SU-DHL-6 (cell line): Measurements from ENCODE around the gene PRCC.

ENCODE experiments used
- H2AFZ ChIP-seq: fragments of 200-600 bp; sonication (generic); 2 replicates; pipeline ENCODE4 v1.6.1; 2014; ENCODE audit warnings: low read depth, mild to moderate bottlenecking, moderate library complexity, mixed read lengths, antibody characterized with exemption, low read length; ENCODE audit not compliant: severe bottlenecking
- H3F3A ChIP-seq: fragments of 200-600 bp; shearing (Covaris generic); 2 replicates; pipeline ENCODE4 v1.6.0; 2016; ENCODE audit warnings: antibody characterized with exemption, mild to moderate bottlenecking; ENCODE audit not compliant: insufficient read depth
- H3K27ac ChIP-seq: fragments of 200-600 bp; sonication (generic); 2 replicates; pipeline ENCODE4 v1.5.1; 2016; ENCODE audit warnings: low read depth, mild to moderate bottlenecking, low read length, moderate library complexity, mixed read lengths
- H3K27me3 ChIP-seq: fragments of 200-600 bp; sonication (generic), shearing (Covaris generic); 2 replicates; pipeline ENCODE4 v1.6.0; 2014; ENCODE audit warnings: mild to moderate bottlenecking, low read length
- H3K36me3 ChIP-seq: fragments of 200-600 bp; sonication (generic); 2 replicates; pipeline ENCODE4 v1.6.1; 2014; ENCODE audit warnings: mild to moderate bottlenecking, low read length, mixed read lengths
- H3K4me2 ChIP-seq: fragments of 300-600, 200-600 bp; shearing (Covaris generic), sonication (generic); 2 replicates; pipeline ENCODE4 v1.6.0; 2014; ENCODE audit warnings: low read length, low read depth, mild to moderate bottlenecking; ENCODE audit not compliant: poor library complexity, severe bottlenecking
- H3K4me3 ChIP-seq: fragments of 200-600 bp; sonication (generic); 2 replicates; pipeline ENCODE4 v1.5.1; 2014; ENCODE audit warnings: antibody characterized with exemption, low read length, mild to moderate bottlenecking, mixed read lengths; ENCODE audit not compliant: insufficient read depth, poor library complexity, severe bottlenecking
- H3K79me2 ChIP-seq: fragments of 200-600 bp; sonication (generic); 2 replicates; pipeline ENCODE4 v1.6.1; 2014; ENCODE audit warnings: mild to moderate bottlenecking, low read length, moderate library complexity; ENCODE audit not compliant: insufficient read depth
- H3K9ac ChIP-seq: fragments of 200-600 bp; sonication (generic); 2 replicates; pipeline ENCODE4 v1.7.0; 2014; ENCODE audit warnings: mild to moderate bottlenecking, low read length
- H3K9me2 ChIP-seq: fragments of 200-600 bp; sonication (generic); replicated peaks from 2 replicates; pipeline ENCODE4 v1.6.1; 2014; ENCODE audit warnings: low read length; ENCODE audit not compliant: insufficient read depth
- H3K9me3 ChIP-seq: fragments of 200-600 bp; sonication (generic); 2 replicates; pipeline ENCODE4 v1.6.1; 2014; ENCODE audit warnings: low read length, mixed read lengths; ENCODE audit not compliant: insufficient read depth
- H4K20me1 ChIP-seq: fragments of 200-600 bp; sonication (generic); 2 replicates; pipeline ENCODE4 v1.6.1; 2014; ENCODE audit warnings: low read depth, mild to moderate bottlenecking, antibody characterized with exemption, low read length, moderate library complexity, mixed read lengths
- CTCF ChIP-seq: fragments of 200-600 bp; sonication (generic); IDR thresholded peaks from one replicate; pipeline ENCODE4 v1.5.1; 2017; ENCODE audit warnings: antibody characterized with exemption, mild to moderate bottlenecking, low read length, moderate library complexity; ENCODE audit not compliant: insufficient read depth, poor library complexity, severe bottlenecking
- EZH2phosphoT487 ChIP-seq: fragments of 200-600 bp; sonication (generic), shearing (Covaris generic); conservative IDR thresholded peaks from 2 replicates; pipeline ENCODE4 v1.6.1; 2018; ENCODE audit warnings: mild to moderate bottlenecking, antibody characterized with exemption, low read length, moderate library complexity, mixed read lengths

The PRCC gene

GRCh38 chr1:156775799-156776198 lies 8.5 kb downstream of the PRCC start:
- no peaks in the 10 kb centered on the region for H3K9me3 ChIP-seq
- no peak overlapping the region for H2AFZ ChIP-seq
- H3K79me2 ChIP-seq, result peaks cover 91% of the 10 kb centered on the region
- H3K36me3 ChIP-seq, result peaks cover 6% of the 10 kb centered on the region; the same call in 1 of the 2 replicates
- no peak overlapping the region for H3K4me3 ChIP-seq
- no peak overlapping the region for H3K9ac ChIP-seq
- TF ChIP-seq EZH2phosphoT487, result no peak
- no peak for TF ChIP-seq CTCF
- H3K4me2 ChIP-seq, result no peak overlapping the region
- H3K9me2 ChIP-seq, result no peaks in the 10 kb centered on the region
- no peak overlapping the region for H3K27ac ChIP-seq
- H3K27me3 ChIP-seq, result no peaks in the 10 kb centered on the region
- H4K20me1 ChIP-seq, result peaks cover 8% of the 10 kb centered on the region; the same call in 1 of the 2 replicates
- H3F3A ChIP-seq, result 0 out of 2 replicates have a peak, but pooled peaks cover 5% of the 10 kb centered on the region

- H3K27ac ChIP-seq, result no peak overlapping the region
- H3K9ac ChIP-seq, result no peak overlapping the region
- H2AFZ ChIP-seq, result no peak overlapping the region
- H3K79me2 ChIP-seq, result peaks cover 92% of the 10 kb centered on the region
- no peaks in the 10 kb centered on the region for H3K9me3 ChIP-seq
- no peak for TF ChIP-seq CTCF
- TF ChIP-seq EZH2phosphoT487, result no peak
- H3K9me2 ChIP-seq, result no peaks in the 10 kb centered on the region
- no peak overlapping the region for H3K4me3 ChIP-seq
- no peak overlapping the region for H3K4me2 ChIP-seq
- no peaks in the 10 kb centered on the region for H3K27me3 ChIP-seq
- H3F3A ChIP-seq, result 0 out of 2 replicates have a peak, but pooled peaks cover 5% of the 10 kb centered on the region
- peaks cover 6% of the 10 kb centered on the region for H3K36me3 ChIP-seq
- H4K20me1 ChIP-seq, result peaks cover 8% of the 10 kb centered on the region; the same call in 1 of the 2 replicates
Measured at GRCh38 chr1:156776942-156777341, 9.6 kb downstream of the PRCC start.

DNA sequence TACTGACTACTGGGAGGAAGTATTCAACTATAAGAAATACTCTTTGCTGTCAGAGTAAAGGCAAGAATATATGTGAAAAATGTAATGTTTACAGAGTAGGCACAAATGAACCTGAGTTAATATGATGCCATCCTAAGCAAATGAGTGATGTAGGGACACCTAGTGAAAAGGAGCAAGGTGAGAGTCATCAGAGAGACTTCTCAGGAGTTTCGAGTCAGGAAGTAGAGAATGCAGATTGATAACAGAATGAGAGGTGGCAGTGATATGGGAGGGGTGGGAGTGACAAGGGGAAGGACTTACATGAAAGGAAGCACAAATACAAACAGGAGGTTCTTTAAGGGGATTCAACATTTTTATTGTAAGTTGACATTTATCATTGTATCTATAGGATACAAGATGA lies 10.2 kb downstream of the PRCC start:
- peaks cover 2% of the 10 kb centered on the region for H3K36me3 ChIP-seq
- H4K20me1 ChIP-seq, result peaks cover 8% of the 10 kb centered on the region; the same call in 1 of the 2 replicates
- H3K4me2 ChIP-seq, result no peak overlapping the region
- H3K4me3 ChIP-seq, result no peak overlapping the region
- no peaks in the 10 kb centered on the region for H3K9me3 ChIP-seq
- no peaks in the 10 kb centered on the region for H3K27me3 ChIP-seq
- no peak overlapping the region for H2AFZ ChIP-seq
- peaks cover 92% of the 10 kb centered on the region for H3K79me2 ChIP-seq
- H3K9ac ChIP-seq, result no peak overlapping the region
- H3F3A ChIP-seq, result 0 out of 2 replicates have a peak, but pooled peaks cover 5% of the 10 kb centered on the region
- TF ChIP-seq CTCF (no peak), EZH2phosphoT487 (no peak)
- no peaks in the 10 kb centered on the region for H3K9me2 ChIP-seq
- H3K27ac ChIP-seq, result no peak overlapping the region
